ENCODE measurements around the gene TAAR6.
"Not testable (repeated sequence)": the region's sequence is repeated elsewhere in the genome, so short reads cannot be mapped to it uniquely, and the experiment has no call there.

TAAR6 gene

GRCh38 chr6:132592855-132593254 lies 22.7 kb downstream of the TAAR6 start:
- no peak for DNase-seq

GRCh38 chr6:132596201-132596600 lies 26.1 kb downstream of the TAAR6 start:
- no peak for DNase-seq

GRCh38 chr6:132598473-132598872 lies 28.4 kb downstream of the TAAR6 start:
- no peak for DNase-seq

- not testable (repeated sequence) for DNase-seq
Measured at GRCh38 chr6:132600900-132601299, 30.8 kb downstream of the TAAR6 start.

- no peak for DNase-seq
Measured at GRCh38 chr6:132604635-132605152, 34.6 kb downstream of the TAAR6 start.

GRCh38 chr6:132607544-132608233 lies 37.6 kb downstream of the TAAR6 start:
- DNase-seq, result no peak

- no peak for DNase-seq
Measured at GRCh38 chr6:132611616-132612015, 41.5 kb downstream of the TAAR6 start.

GRCh38 chr6:132612449-132613108 lies 42.5 kb downstream of the TAAR6 start:
- no peak for DNase-seq

GRCh38 chr6:132614554-132614953 lies 44.4 kb downstream of the TAAR6 start:
- no peak for DNase-seq

- DNase-seq, result no peak
Measured at GRCh38 chr6:132616677-132617076, 46.6 kb downstream of the TAAR6 start.

Data from GF-D8 (cell line).